HepG2 (cell line): ENCODE measurements around the gene TXNRD2. TPM values are rescaled to one million over a fixed set of nuclear protein-coding genes. Genes with fewer than 3 reads are reported as not detected.

Source experiments
- CCAR2 ChIP-seq: fragments of 200-400 bp; formaldehyde crosslinking; optimal IDR thresholded peaks from 2 replicates; pipeline ENCODE3; 2018; ENCODE audit warnings: low read depth, mild to moderate bottlenecking, low read length, moderate library complexity
- ELF1 ChIP-seq: sonication (generic); formaldehyde crosslinking; IDR thresholded peaks from 2 replicates; pipeline ENCODE4 v1.4.0; 2020; ENCODE audit warnings: missing genetic modification reagents
- FOXA3 ChIP-seq: IDR thresholded peaks from 2 replicates; pipeline ENCODE4 v1.6.1; 2016; ENCODE audit warnings: missing genetic modification reagents, missing compliant biosample characterization
- GMEB1 ChIP-seq: sonication (generic); formaldehyde crosslinking; IDR thresholded peaks from 2 replicates; pipeline ENCODE4 v1.5.1; 2020; ENCODE audit warnings: missing genetic modification reagents, mild to moderate bottlenecking, borderline replicate concordance
- HDAC1 ChIP-seq: sonication (generic); formaldehyde crosslinking; IDR thresholded peaks from 2 replicates; pipeline ENCODE4 v1.5.1; 2020; ENCODE audit warnings: mild to moderate bottlenecking, missing genetic modification reagents
- LRRFIP1 ChIP-seq: sonication (generic); formaldehyde crosslinking; conservative IDR thresholded peaks from 2 replicates; pipeline ENCODE4 v1.4.0; 2020; ENCODE audit warnings: missing genetic modification reagents
- MAFG ChIP-seq: sonication (generic); formaldehyde crosslinking; IDR thresholded peaks from 2 replicates; pipeline ENCODE4 v1.5.1; 2020; ENCODE audit warnings: mild to moderate bottlenecking, missing genetic modification reagents
- MEIS2 ChIP-seq: sonication (generic); formaldehyde crosslinking; IDR thresholded peaks from 2 replicates; pipeline ENCODE4 v1.9.0; 2021; ENCODE audit warnings: mild to moderate bottlenecking, missing genetic modification reagents
- NFKBIZ ChIP-seq: IDR thresholded peaks from 2 replicates; pipeline ENCODE4 v1.6.1; 2018; ENCODE audit warnings: missing genetic modification reagents, missing compliant biosample characterization
- PITX1 ChIP-seq: sonication (generic); formaldehyde crosslinking; IDR thresholded peaks from 2 replicates; pipeline ENCODE4 v1.5.1; 2020; ENCODE audit warnings: mild to moderate bottlenecking, missing genetic modification reagents
- POLR2A ChIP-seq, 2 experiments: IDR thresholded peaks; 2 replicates each; pipeline ENCODE4 v1.6.1; 2011; ENCODE audit warnings: low read depth in 2 of 2, low read length in 2 of 2, mild to moderate bottlenecking in 1 of 2, moderate library complexity in 1 of 2; ENCODE audit not compliant: insufficient read depth in 1 of 2
- RAD21 ChIP-seq: fragments of 450-650 bp; formaldehyde crosslinking; IDR thresholded peaks from 2 replicates; pipeline ENCODE4 v1.5.0; 2020; ENCODE audit warnings: mild to moderate bottlenecking
- SMC3 ChIP-seq: IDR thresholded peaks from 2 replicates; pipeline ENCODE4 v1.6.1; 2011; ENCODE audit warnings: low read length, improper control_type of control experiment
- SOX5 ChIP-seq: IDR thresholded peaks from 2 replicates; pipeline ENCODE4 v1.6.1; 2016; ENCODE audit warnings: borderline replicate concordance
- SP140L ChIP-seq: sonication (generic); formaldehyde crosslinking; IDR thresholded peaks from 2 replicates; pipeline ENCODE4 v1.4.0; 2020; ENCODE audit warnings: missing genetic modification reagents, borderline replicate concordance
- SP4 ChIP-seq: sonication (generic); formaldehyde crosslinking; IDR thresholded peaks from 2 replicates; pipeline ENCODE4 v1.8.1; 2023; ENCODE audit warnings: mild to moderate bottlenecking, missing genetic modification reagents
- SRF ChIP-seq: IDR thresholded peaks from 2 replicates; pipeline ENCODE4 v1.6.1; 2011; ENCODE audit warnings: mild to moderate bottlenecking, low read depth, low read length, moderate library complexity
- SRSF9 ChIP-seq: fragments of 200-400 bp; formaldehyde crosslinking; IDR thresholded peaks from 2 replicates; pipeline ENCODE4 v1.6.1; 2018; ENCODE audit warnings: borderline replicate concordance, mild to moderate bottlenecking, low read depth, low read length; ENCODE audit not compliant: insufficient read depth, poor library complexity, severe bottlenecking
- SSRP1 ChIP-seq: IDR thresholded peaks from 2 replicates; pipeline ENCODE4 v1.6.1; 2016; ENCODE audit warnings: control low read depth
- TARDBP ChIP-seq: sonication (generic); formaldehyde crosslinking; IDR thresholded peaks from 2 replicates; pipeline ENCODE4 v1.8.0; 2022; ENCODE audit warnings: mild to moderate bottlenecking, missing genetic modification reagents
- ZFP91 ChIP-seq: sonication (generic); formaldehyde crosslinking; IDR thresholded peaks from 2 replicates; pipeline ENCODE4 v1.9.0; 2022; ENCODE audit warnings: missing genetic modification reagents, mild to moderate bottlenecking, borderline replicate concordance
- ZNF282 ChIP-seq: fragments of 450-650 bp; IDR thresholded peaks from 2 replicates; pipeline ENCODE4 v1.6.1; 2018; ENCODE audit not compliant: partially characterized antibody
- ZNF550 ChIP-seq: sonication (generic); formaldehyde crosslinking; IDR thresholded peaks from 2 replicates; pipeline ENCODE4 v1.4.0; 2020; ENCODE audit warnings: mild to moderate bottlenecking, missing genetic modification reagents, borderline replicate concordance
- ZSCAN29 ChIP-seq: sonication (generic); formaldehyde crosslinking; conservative IDR thresholded peaks from 2 replicates; pipeline ENCODE4 v1.4.0; 2020; ENCODE audit warnings: mild to moderate bottlenecking, missing genetic modification reagents
- ZSCAN9 ChIP-seq: IDR thresholded peaks from 2 replicates; pipeline ENCODE4 v1.6.1; 2016; ENCODE audit warnings: borderline replicate concordance
- polyA plus RNA-seq, 8 experiments: library from polyadenylated mRNA; depleted of rRNA in 3 of 8; stranded (reverse) in 7 of 8; unstranded in 1 of 8; fragments of >200 nt; fragmentation: Illumina TruSeq in 4 of 8; extraction: Trizol in 4 of 8; gene quantifications; 2 replicates each; pipeline versions ENCODE4 v1.2.1 to v1.2.3, GENCODE V29; 2011 to 2016; ENCODE audit warnings: low read depth in 4 of 8, missing spikeins in 1 of 8, mixed read lengths in 1 of 8; ENCODE audit not compliant: insufficient read depth in 1 of 8
- total RNA-seq, 5 experiments: library from RNA; depleted of rRNA; stranded (reverse); fragments of >200 nt; fragmentation: Illumina TruSeq; extraction: Trizol; gene quantifications; 2 replicates each; pipeline ENCODE4 v1.2.3, GENCODE V29; 2016; ENCODE audit warnings: low read depth in 1 of 5

TXNRD2 gene
- total and polyA plus RNA-seq, 2 of the 13 experiments (the other 11 are each of a cell fraction or from before 2014, with no cell fraction given) = 17.5 to 18.6 TPM

DNA sequence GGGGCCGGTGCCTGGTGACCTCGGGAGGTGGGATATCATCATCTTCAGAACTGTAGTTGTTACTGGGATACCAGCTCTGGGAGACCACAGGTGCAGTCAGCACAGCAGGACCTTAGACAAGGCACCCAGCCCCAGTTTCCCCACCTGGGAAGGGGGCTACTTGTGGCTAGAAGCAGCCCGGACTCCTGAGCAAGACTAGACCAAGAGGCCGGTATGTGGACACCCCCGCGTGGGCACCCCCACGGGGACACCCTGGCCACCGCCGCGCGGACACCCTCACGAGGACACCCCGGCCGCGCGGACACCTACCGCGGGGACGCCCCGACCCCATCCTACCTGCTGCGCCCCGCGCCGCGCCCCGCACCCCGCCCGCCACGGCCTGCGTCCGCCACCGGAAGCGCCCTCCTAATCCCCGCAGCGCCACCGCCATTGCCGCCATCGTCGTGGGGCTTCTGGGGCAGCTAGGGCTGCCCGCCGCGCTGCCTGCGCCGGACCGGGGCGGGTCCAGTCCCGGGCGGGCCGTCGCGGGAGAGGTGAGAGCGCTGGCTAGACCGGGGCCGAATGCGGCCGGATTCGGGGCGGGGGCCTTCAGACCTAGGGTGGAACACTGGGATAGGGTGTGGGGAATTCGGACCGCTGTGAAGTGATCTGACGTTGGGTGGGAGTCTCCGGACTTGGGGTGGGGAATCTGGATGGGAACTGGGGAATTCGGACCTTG lies at the start of gene TXNRD2, which contains the start of gene COMT (continued):
- TF ChIP-seq ZNF550 (CRISPR knock-in tag) = no peak
- no peak for TF ChIP-seq CCAR2
- TF ChIP-seq NFKBIZ (CRISPR knock-in tag) = no peak
- no peak for TF ChIP-seq SRSF9
- no peak for TF ChIP-seq SP140L (CRISPR knock-in tag)
- TF ChIP-seq TARDBP (CRISPR knock-in tag) = no peak
- no peak for TF ChIP-seq ZNF282
- no peak for TF ChIP-seq SP4 (CRISPR knock-in tag)
- no peak for TF ChIP-seq SMC3
- TF ChIP-seq POLR2A (IDR thresholded peaks at IDR 0.05; ENCODE audit: insufficient read depth in 1 of 2, low read depth in 2 of 2, low read length in 2 of 2) = peak in 1 of 2 experiments; percentile 72; a peak in 2 of 4 replicates
- 0 out of 2 replicates have a peak, but pooled peaks have one; percentile 15 for TF ChIP-seq ZSCAN9 (CRISPR knock-in tag)
- TF ChIP-seq PITX1 (CRISPR knock-in tag) = no peak; the same call in 1 of the 2 replicates
- TF ChIP-seq MEIS2 (CRISPR knock-in tag) = 0 out of 2 replicates have a peak, but pooled peaks have one; percentile 23
- peak; percentile 27; the same call in 1 of the 2 replicates for TF ChIP-seq FOXA3
- peak; percentile 43; the same call in 1 of the 2 replicates for TF ChIP-seq GMEB1 (CRISPR knock-in tag)
- TF ChIP-seq ZFP91 = 0 out of 2 replicates have a peak, but pooled peaks have one; percentile 10
- no peak for TF ChIP-seq SOX5 (CRISPR knock-in tag)
- TF ChIP-seq ZSCAN29 (CRISPR knock-in tag) = no peak
- TF ChIP-seq ELF1 = peak; percentile 33
- TF ChIP-seq LRRFIP1 = no peak
- TF ChIP-seq SSRP1 (CRISPR knock-in tag) = no peak; the same call in 1 of the 2 replicates
- TF ChIP-seq SRF = no peak
- no peak for TF ChIP-seq MAFG (CRISPR knock-in tag)
- no peak; the same call in 1 of the 2 replicates for TF ChIP-seq RAD21 (CRISPR knock-in tag)
- peak; percentile 56 for TF ChIP-seq HDAC1 (CRISPR knock-in tag)
